LoVo (cell line): Measurements from ENCODE around the gene FAM181B.

Source experiments
- DNase-seq: peaks from one replicate; pipeline ENCODE4 v3.0.0-alpha.2; 2016; ENCODE audit warnings: low spot score

FAM181B gene

GRCh38 chr11:82682003-82682751 is 51.5 kb downstream of the FAM181B start:
- DNase-seq: peak; percentile 62

GRCh38 chr11:82680252-82680651 is 53.4 kb downstream of the FAM181B start:
- peak; percentile 52 for DNase-seq
